ENCODE data around the gene MACROD2.

The MACROD2 gene

DNA sequence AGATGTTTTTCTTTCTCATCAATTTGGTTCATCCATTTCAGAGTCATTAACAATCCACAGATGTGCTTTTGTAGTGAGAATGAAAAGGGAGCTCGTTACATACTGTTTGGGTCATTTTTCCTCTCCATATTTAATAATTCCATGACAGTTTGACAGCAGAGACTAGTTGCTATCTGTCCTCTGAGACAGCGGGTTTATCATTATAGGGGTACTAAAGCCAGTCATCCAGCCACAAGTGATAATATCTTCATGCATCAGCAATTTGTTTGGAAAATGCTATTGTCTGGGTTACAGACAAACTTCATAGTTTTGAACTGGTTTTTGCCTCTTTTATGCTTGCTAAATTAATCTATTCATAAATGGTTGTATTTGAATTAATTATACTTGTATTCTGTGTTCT, 692.7 kb downstream of the MACROD2 start:
- DNase-seq (ENCODE audit: extremely low read depth, low read depth), result no peak
- TF ChIP-seq, protein P1, sequence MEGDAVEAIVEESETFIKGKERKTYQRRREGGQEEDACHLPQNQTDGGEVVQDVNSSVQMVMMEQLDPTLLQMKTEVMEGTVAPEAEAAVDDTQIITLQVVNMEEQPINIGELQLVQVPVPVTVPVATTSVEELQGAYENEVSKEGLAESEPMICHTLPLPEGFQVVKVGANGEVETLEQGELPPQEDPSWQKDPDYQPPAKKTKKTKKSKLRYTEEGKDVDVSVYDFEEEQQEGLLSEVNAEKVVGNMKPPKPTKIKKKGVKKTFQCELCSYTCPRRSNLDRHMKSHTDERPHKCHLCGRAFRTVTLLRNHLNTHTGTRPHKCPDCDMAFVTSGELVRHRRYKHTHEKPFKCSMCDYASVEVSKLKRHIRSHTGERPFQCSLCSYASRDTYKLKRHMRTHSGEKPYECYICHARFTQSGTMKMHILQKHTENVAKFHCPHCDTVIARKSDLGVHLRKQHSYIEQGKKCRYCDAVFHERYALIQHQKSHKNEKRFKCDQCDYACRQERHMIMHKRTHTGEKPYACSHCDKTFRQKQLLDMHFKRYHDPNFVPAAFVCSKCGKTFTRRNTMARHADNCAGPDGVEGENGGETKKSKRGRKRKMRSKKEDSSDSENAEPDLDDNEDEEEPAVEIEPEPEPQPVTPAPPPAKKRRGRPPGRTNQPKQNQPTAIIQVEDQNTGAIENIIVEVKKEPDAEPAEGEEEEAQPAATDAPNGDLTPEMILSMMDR (IDR thresholded peaks at IDR 0.05; ENCODE audit: low read depth, low read length), result no peak

DNA sequence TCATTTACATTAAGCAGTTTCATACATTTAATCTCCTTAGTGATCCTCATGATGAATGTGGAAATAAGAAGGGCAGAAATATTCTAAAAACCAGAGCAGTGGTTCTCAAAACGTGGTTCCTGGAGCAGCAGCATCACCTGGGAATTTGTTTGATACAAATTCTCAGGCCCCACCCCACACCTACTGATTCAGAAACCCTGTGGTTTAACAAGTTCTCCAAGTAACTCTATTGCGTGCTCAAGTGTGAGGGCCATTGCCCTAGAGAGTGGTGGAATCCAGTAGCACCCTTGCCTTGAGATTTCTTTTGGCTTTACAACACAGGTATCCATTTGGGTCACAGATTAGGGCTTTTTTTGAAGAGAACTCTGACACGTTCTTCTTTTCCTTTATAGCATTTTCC, 696.7 kb downstream of the MACROD2 start:
- TF ChIP-seq, protein P1 (IDR thresholded peaks at IDR 0.05; ENCODE audit: low read depth, low read length), result no peak
- DNase-seq (ENCODE audit: extremely low read depth, low read depth), result no peak

DNA sequence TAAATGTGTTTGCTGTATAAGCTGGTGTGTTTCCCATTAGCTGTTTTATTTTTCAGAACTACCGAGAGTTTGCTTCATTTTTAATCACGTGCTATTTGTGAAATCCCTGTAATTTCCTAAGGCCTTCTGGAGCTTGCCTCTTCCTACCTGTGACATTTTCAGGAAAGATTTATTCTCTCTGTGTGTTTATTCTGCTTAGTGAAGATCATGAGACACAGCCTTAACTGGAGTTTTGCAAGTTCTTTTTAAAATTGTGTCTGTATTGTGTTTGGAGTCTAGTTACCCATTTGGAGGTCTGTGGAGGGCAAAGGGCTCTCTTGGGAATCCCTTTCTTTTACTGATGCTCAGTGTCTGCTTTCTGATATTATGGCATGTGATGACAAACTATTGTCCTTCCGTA, 701.2 kb downstream of the MACROD2 start:
- TF ChIP-seq, protein P1 (IDR thresholded peaks at IDR 0.05; ENCODE audit: low read depth, low read length), result no peak
- no peak for DNase-seq (ENCODE audit: extremely low read depth, low read depth)

DNA sequence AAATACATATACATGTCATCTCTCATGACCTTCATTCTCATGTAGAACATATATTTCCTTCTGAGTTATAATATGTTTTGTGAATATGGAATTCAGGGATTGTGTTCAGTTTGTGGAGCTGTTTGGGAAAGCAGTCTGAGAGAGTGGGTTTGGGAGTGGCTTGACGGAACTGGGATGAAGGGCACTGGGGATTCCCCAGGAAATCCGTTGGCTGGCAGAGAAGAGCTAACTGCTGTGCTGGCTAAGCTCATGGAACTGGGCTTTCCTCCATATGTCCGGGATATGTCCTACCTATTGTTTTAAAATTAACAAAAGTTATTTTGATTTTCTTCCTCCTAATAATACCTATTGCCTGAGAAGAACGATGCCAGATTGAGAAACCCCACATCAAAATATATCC, 701.6 kb downstream of the MACROD2 start:
- no peak for DNase-seq (ENCODE audit: extremely low read depth, low read depth)
- TF ChIP-seq, protein P1 (IDR thresholded peaks at IDR 0.05; ENCODE audit: low read depth, low read length), result no peak

DNA sequence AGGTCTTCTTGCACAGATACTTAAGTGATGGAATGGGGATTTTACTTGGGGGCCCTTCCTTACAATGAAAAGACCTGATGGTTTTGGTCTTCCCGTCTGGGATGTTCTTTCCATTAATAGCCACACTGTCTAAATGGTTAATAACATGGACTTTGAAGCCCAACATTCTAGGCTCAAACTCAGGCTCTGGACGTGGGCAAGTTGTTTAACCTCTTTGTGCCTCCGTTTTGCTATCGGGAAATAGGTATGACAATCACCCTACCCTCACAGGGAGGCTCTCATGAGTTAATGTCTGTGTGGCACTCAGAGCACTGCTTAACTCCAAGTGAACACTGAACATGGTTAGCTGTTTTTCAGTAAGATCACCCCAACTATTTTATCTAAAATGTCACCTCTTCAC, 702.8 kb downstream of the MACROD2 start:
- TF ChIP-seq, protein P1 (IDR thresholded peaks at IDR 0.05; ENCODE audit: low read depth, low read length), result no peak
- no peak for DNase-seq (ENCODE audit: extremely low read depth, low read depth)

DNA sequence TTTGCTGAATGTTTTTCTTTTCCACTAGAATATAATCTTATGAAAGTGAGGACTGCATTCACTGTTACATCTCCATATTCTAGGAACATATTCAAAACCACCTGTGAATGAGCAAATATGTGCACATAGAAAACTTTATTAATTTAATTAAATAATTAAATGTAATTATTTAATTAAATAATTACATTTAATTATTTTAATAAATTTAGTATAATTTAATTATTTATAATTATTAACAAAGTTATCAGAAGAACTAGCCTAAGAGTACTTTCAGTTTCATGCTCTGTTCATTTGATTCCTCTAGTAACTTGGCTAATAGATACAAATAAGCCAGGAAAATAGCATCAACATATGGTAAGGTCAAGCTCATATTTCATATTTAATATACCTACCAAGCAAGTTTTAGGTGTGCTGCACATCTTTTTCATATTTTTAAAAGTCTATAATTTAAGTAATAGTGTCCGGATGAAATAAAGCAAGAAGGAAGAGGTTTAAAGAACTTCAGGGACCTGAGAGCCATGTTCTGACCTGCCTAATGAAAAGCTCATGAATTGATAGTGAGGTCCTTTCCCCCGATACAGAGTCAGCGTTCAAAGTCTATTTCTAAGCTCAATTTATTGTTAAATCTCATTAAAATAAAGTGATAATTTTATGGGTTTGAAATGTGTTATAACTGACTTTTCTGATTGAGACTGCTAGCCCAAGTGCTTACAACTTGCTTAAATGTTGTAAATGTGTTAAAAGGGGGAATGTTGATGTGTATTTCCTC, 703.5 kb downstream of the MACROD2 start:
- no peak for DNase-seq (ENCODE audit: extremely low read depth, low read depth)
- TF ChIP-seq, protein P1 (IDR thresholded peaks at IDR 0.05; ENCODE audit: low read depth, low read length), result no peak

DNA sequence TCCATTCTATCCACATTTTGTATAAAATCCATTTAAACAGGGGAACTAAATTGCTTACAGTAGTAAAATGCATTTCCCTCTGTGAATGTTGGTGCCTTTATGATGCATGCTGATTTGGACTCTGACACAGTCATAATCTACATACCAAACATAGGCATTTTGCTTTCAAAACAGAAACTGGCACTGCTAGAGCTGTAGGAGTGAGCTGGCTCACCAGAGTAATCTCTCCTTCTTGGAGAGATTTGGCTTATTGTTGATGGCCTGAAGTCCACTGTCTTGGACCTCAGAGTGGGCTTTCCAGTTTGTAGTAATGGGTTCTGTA, 705.3 kb downstream of the MACROD2 start:
- no peak for DNase-seq (ENCODE audit: extremely low read depth, low read depth)
- TF ChIP-seq, protein P1 (IDR thresholded peaks at IDR 0.05; ENCODE audit: low read depth, low read length), result no peak

All from AG09319 (cell line).